Mesothelial cell of epicardium (in vitro differentiated cells): Measurements from ENCODE around the gene COL19A1. TPM values are rescaled to one million over a fixed set of nuclear protein-coding genes. Genes with fewer than 3 reads are reported as not detected.
"Not testable (repeated sequence)": the region's sequence is repeated elsewhere in the genome, so short reads cannot be mapped to it uniquely, and the experiment has no call there.

Experiments used
- DNase-seq, 2 experiments: peaks; one replicate each; pipeline ENCODE4 v3.0.0; 2021; ENCODE audit warnings: low spot score in 2 of 2; ENCODE audit not compliant: unreplicated experiment in 2 of 2
- H3K27ac Mint-ChIP-seq: 2 replicates; pipeline ENCODE4 v1.8.0; 2021; ENCODE audit warnings: mixed read lengths
- H3K27me3 Mint-ChIP-seq: 2 replicates; pipeline ENCODE4 v1.8.0; 2021; ENCODE audit warnings: low read depth, mixed read lengths
- H3K36me3 Mint-ChIP-seq: 2 replicates; pipeline ENCODE4 v1.8.0; 2021; ENCODE audit warnings: mixed read lengths
- H3K4me1 Mint-ChIP-seq: 2 replicates; pipeline ENCODE4 v1.8.0; 2021; ENCODE audit warnings: mixed read lengths
- H3K4me3 Mint-ChIP-seq: 2 replicates; pipeline ENCODE4 v1.8.0; 2021; ENCODE audit warnings: mild to moderate bottlenecking, moderate library complexity, mixed read lengths
- H3K9me3 Mint-ChIP-seq: 2 replicates; pipeline ENCODE4 v1.8.0; 2021; ENCODE audit warnings: mixed read lengths
- total RNA-seq: library from RNA; stranded (reverse); gene quantifications from 3 replicates; pipeline ENCODE4 v1.2.1, GENCODE V29; 2021
- TF ChIP-seq, protein P1 (sequence below): fragments of 200-600 bp; sonication (generic); IDR thresholded peaks from one replicate; pipeline ENCODE4 v1.5.0; 2021; ENCODE audit warnings: antibody characterized with exemption; ENCODE audit not compliant: unreplicated experiment

The COL19A1 gene
- total RNA-seq, 1 donor from 2014 or later, result 0.25 TPM

DNA sequence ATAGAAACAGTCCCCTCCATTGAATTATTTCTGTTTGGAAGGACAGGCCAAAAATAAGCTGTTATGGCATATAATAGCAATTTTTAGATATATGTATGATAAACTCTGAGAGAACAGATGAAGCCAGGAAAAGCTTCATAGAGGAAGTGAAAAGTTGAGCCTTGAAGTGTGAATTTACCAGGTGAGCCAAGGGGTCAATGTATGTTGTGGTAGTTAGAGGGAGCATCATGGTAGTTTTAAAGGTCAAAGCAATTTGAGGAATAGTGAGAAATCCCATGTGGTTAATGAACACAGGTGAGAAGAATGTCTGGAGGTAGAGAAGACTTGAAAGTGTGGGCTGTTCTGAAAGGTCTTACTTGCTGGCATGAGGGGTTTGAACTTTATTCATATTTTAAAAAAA is 47.0 kb downstream of the COL19A1 start:
- Mint-ChIP-seq H3K27ac (no peak overlapping the region), H3K4me3 (no peak overlapping the region), H3K36me3 (no peaks in the 10 kb centered on the region), H3K27me3 (no peaks in the 10 kb centered on the region), H3K9me3 (no peaks in the 10 kb centered on the region), H3K4me1 (peaks cover 7% of the 10 kb centered on the region)
- DNase-seq, result no peak
- TF ChIP-seq, protein P1, sequence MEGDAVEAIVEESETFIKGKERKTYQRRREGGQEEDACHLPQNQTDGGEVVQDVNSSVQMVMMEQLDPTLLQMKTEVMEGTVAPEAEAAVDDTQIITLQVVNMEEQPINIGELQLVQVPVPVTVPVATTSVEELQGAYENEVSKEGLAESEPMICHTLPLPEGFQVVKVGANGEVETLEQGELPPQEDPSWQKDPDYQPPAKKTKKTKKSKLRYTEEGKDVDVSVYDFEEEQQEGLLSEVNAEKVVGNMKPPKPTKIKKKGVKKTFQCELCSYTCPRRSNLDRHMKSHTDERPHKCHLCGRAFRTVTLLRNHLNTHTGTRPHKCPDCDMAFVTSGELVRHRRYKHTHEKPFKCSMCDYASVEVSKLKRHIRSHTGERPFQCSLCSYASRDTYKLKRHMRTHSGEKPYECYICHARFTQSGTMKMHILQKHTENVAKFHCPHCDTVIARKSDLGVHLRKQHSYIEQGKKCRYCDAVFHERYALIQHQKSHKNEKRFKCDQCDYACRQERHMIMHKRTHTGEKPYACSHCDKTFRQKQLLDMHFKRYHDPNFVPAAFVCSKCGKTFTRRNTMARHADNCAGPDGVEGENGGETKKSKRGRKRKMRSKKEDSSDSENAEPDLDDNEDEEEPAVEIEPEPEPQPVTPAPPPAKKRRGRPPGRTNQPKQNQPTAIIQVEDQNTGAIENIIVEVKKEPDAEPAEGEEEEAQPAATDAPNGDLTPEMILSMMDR, result no peak

DNA sequence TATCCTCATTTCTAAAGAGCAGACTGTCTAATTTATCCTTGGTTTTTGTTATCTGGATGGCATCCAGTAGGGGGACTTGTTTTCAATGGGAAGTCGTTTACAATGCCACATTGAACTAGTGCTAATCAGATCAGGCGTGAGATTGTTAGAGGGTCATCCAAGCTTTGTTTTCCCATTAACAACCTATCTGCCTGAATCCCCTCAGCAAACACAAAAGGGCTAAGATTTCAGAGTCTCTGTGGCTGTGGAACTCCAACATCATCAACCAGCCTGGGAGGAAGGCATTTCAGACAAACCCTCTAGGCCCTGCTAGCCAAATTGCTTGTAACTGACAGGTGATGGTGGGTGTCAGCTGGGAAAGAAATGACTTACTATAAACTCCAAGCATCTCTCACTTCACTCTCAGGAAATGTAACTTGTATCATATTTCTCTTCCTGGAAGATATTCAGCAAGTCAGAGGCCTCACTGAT is 47.7 kb downstream of the COL19A1 start:
- H3K9me3 Mint-ChIP-seq, result no peaks in the 10 kb centered on the region
- no peak for DNase-seq
- H3K36me3 Mint-ChIP-seq, result no peaks in the 10 kb centered on the region
- H3K27me3 Mint-ChIP-seq, result no peaks in the 10 kb centered on the region
- no peak overlapping the region for H3K4me3 Mint-ChIP-seq
- peaks cover 7% of the 10 kb centered on the region for H3K4me1 Mint-ChIP-seq
- TF ChIP-seq, protein P1, result no peak
- no peak overlapping the region for H3K27ac Mint-ChIP-seq

DNA sequence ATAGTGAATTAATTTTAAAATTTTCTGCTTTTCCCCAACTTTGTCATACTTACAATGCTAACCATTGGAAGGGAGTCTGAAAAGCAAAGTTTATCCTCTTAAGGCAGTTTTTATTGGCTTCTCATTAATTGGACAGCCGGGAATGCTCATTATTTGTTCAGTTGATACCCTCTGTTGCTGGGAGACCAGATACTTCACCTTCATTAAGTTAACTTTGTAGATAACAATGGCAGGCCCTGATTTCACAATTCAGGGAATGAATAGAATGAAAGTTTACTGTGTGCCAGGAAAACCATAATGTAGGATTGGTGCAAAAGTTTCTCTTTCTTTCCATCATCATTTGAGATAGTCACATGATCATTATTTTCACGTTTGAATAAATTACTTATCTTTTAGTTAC is 49.0 kb downstream of the COL19A1 start:
- Mint-ChIP-seq H3K27ac (no peak overlapping the region), H3K36me3 (no peaks in the 10 kb centered on the region), H3K9me3 (no peaks in the 10 kb centered on the region), H3K4me3 (no peak overlapping the region), H3K4me1 (peaks cover 7% of the 10 kb centered on the region), H3K27me3 (no peaks in the 10 kb centered on the region)
- TF ChIP-seq, protein P1, result no peak
- no peak for DNase-seq

DNA sequence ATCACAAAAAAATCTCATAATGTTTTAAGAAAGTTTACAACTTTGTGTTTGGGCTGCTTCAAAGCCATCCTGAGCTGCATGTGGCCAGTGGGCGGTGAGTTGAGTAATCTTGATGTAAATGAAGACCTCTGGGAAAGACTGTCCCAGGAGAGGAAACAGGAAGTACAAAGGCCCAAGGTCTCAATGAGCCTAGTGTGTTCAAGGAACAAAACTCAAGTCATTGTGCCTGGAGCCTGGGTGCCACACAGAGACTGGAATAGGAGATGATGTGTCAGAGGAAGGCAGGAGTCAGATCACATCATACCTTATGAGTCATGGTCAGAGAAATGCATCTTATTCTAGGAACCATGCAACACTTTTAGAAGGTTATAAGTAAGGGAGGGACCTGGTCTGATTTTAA is 51.5 kb downstream of the COL19A1 start:
- Mint-ChIP-seq H3K27ac (no peak overlapping the region), H3K4me3 (no peak overlapping the region), H3K4me1 (peaks cover 7% of the 10 kb centered on the region), H3K36me3 (no peaks in the 10 kb centered on the region), H3K9me3 (peaks cover 3% of the 10 kb centered on the region), H3K27me3 (no peaks in the 10 kb centered on the region)
- TF ChIP-seq, protein P1, result no peak
- no peak for DNase-seq

DNA sequence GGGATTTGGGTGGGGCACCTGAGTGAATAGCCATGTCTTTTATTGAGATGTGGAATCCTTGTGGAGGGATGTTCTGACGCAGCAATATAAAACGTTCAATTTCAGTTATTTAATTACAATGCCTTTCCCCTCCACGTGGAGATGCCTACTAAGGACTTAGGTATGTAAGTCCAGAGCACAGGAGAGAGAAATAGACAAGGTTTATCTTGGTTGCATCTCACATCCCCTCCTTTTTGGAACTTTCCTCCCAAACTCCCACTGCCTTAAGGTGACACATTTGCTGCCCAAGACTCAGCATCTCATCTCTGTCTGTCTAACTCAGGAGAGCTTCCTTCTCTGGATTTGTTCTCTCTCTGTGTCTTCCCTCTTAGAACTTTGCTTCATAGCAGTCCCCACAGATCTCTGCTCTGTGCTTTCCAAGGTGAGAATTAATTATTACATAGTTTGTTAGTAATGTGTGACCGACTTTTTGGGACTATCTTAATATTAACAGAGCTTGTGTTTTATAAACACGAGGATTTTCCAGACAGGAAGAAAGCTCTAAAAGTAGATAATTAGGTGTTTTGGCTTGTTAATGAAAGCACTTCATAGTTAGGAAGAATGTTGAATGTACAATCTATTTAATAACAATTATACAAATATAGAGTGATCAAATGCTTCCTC is 52.6 kb downstream of the COL19A1 start:
- H3K36me3 Mint-ChIP-seq, result no peaks in the 10 kb centered on the region
- no peak overlapping the region for H3K4me3 Mint-ChIP-seq
- no peaks in the 10 kb centered on the region for H3K27me3 Mint-ChIP-seq
- TF ChIP-seq, protein P1, result no peak
- no peak for DNase-seq
- H3K9me3 Mint-ChIP-seq, result peaks cover 11% of the 10 kb centered on the region
- H3K4me1 Mint-ChIP-seq, result peaks cover 7% of the 10 kb centered on the region
- no peak overlapping the region for H3K27ac Mint-ChIP-seq

DNA sequence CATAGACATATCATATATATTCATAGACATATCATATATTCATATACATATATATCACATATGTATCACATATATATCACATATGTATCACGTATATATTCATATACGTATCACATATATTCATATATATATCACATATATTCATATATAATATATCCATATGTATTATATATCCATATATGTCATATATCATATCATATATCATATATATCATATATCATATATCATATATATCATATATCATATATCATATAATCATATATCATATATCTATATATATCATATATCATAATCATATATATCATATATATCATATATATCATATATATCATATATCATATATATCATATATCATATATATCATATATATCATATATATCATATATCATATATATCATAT is 54.7 kb downstream of the COL19A1 start:
- not testable (repeated sequence) for H3K36me3 Mint-ChIP-seq, DNase-seq, H3K27ac Mint-ChIP-seq, H3K27me3 Mint-ChIP-seq, H3K4me3 Mint-ChIP-seq, H3K4me1 Mint-ChIP-seq
- H3K9me3 Mint-ChIP-seq, result peaks cover 13% of the 10 kb centered on the region

DNA sequence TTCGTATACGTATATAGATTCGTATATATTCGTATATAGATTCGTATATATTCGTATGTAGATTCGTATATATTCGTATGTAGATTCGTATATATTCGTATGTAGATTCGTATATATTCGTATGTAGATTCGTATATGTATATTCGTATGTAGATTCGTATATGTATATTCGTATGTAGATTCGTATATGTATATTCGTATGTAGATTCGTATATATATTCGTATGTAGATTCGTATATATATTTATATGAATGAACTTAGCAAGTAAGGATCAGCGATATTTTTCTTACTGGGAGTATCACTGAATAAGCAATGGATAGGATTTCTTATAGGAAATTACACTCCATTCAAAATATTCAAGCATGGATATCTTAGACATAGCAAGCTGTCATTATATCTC is 55.3 kb downstream of the COL19A1 start:
- not testable (repeated sequence) for H3K4me1 Mint-ChIP-seq, H3K27ac Mint-ChIP-seq, DNase-seq

More for the DNA sequence above, 55.3 kb downstream of the COL19A1 start:
- H3K27me3 Mint-ChIP-seq, H3K36me3 Mint-ChIP-seq, H3K4me3 Mint-ChIP-seq: not testable (repeated sequence)
- peaks cover 18% of the 10 kb centered on the region for H3K9me3 Mint-ChIP-seq
